ENCODE results near the gene ZFP28.

Gene ZFP28

DNA sequence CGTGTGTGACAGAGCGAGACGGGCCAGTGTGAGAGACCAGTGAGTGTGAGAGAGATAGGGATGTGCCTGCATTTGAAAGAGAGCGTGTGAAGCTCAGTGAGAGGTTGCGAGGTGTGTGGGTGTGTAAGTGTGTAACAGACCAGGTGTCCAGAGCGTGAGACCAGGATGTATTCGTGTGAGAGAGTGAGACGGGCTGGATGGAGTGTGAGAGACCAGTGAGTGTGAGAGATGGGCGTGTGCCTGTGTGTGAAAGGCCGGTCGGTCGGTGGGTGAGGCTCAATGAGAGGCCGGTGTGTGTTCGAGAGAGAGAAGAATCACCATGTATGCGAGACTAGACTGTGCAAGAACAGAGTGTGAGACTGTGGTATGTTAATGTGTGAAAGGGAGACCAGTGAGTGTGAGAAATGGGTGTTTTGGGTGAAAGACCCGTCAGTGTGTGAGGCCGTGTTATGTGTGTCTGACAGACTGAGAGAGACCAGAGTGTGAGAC is 30.4 kb upstream of the ZFP28 start:
- no peak for ATAC-seq (ENCODE audit: low read depth)
- Histone ChIP-seq H3K4me1 (ENCODE audit: insufficient read depth, poor library complexity, severe bottlenecking) (no peaks in the 10 kb centered on the region), H3K27me3 (ENCODE audit: insufficient read depth, poor library complexity, severe bottlenecking) (no peaks in the 10 kb centered on the region), H3K4me3 (ENCODE audit: severe bottlenecking) (peak overlapping the region; percentile 51), H3K36me3 (ENCODE audit: low read depth) (no peaks in the 10 kb centered on the region), H3K9me3 (ENCODE audit: severe bottlenecking) (peaks cover 8% of the 10 kb centered on the region), H3K27ac (ENCODE audit: poor library complexity, severe bottlenecking) (peak overlapping the region; percentile 47)
- no peak for DNase-seq (ENCODE audit: low spot score)
- TF ChIP-seq, protein P1, sequence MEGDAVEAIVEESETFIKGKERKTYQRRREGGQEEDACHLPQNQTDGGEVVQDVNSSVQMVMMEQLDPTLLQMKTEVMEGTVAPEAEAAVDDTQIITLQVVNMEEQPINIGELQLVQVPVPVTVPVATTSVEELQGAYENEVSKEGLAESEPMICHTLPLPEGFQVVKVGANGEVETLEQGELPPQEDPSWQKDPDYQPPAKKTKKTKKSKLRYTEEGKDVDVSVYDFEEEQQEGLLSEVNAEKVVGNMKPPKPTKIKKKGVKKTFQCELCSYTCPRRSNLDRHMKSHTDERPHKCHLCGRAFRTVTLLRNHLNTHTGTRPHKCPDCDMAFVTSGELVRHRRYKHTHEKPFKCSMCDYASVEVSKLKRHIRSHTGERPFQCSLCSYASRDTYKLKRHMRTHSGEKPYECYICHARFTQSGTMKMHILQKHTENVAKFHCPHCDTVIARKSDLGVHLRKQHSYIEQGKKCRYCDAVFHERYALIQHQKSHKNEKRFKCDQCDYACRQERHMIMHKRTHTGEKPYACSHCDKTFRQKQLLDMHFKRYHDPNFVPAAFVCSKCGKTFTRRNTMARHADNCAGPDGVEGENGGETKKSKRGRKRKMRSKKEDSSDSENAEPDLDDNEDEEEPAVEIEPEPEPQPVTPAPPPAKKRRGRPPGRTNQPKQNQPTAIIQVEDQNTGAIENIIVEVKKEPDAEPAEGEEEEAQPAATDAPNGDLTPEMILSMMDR (IDR thresholded peaks at IDR 0.05; ENCODE audit: poor library complexity, severe bottlenecking), result no peak

DNA sequence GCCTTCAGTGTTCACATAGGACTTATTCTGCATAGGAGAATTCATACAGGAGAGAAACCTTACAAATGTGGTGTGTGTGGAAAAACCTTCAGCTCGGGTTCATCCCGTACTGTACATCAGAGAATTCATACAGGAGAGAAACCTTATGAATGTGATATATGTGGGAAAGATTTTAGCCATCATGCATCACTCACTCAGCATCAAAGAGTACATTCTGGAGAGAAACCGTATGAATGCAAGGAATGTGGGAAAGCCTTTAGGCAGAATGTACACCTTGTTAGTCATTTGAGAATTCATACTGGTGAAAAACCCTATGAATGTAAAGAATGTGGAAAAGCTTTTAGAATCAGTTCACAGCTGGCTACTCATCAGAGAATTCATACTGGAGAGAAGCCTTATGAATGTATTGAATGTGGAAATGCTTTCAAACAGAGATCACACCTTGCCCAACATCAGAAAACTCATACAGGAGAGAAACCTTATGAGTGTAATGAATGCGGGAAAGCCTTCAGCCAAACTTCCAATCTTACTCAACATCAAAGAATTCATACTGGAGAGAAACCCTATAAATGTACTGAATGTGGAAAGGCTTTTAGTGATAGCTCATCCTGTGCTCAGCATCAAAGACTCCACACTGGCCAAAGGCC is 13.4 kb upstream of the ZFP28 start:
- TF ChIP-seq, protein P1 (IDR thresholded peaks at IDR 0.05; ENCODE audit: poor library complexity, severe bottlenecking), result no peak
- no peak overlapping the region for H3K27ac ChIP-seq (ENCODE audit: poor library complexity, severe bottlenecking)
- ATAC-seq (ENCODE audit: low read depth) (no peak), DNase-seq (ENCODE audit: low spot score) (no peak)
- H3K4me3 ChIP-seq (ENCODE audit: severe bottlenecking), result no peak overlapping the region
- no peaks in the 10 kb centered on the region for H3K36me3 ChIP-seq (ENCODE audit: low read depth)
- H3K4me1 ChIP-seq (ENCODE audit: insufficient read depth, poor library complexity, severe bottlenecking), result no peaks in the 10 kb centered on the region
- H3K27me3 ChIP-seq (ENCODE audit: insufficient read depth, poor library complexity, severe bottlenecking), result no peaks in the 10 kb centered on the region
- H3K9me3 ChIP-seq (ENCODE audit: severe bottlenecking), result peaks cover 34% of the 10 kb centered on the region

DNA sequence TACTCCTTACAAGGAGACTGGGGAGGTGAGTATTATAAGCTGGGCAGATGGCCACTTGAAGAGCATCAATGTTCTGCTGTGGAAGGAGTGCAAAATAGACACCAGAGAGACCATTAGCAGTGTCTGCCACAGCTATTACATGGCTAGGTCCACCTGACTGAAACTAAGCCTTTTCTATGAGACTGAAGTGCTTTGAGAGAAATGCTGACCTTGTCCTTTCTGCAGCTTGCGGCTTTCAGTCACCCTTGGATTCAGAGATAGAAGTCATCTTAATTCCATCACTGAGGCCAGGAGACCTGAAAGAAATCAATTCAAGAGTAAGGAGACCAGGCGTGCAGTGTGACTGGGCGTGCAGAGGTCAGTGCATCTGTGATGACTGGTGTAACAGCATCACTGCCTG is 1.3 kb upstream of the ZFP28 start:
- TF ChIP-seq, protein P1 (IDR thresholded peaks at IDR 0.05; ENCODE audit: poor library complexity, severe bottlenecking), result no peak

DNA sequence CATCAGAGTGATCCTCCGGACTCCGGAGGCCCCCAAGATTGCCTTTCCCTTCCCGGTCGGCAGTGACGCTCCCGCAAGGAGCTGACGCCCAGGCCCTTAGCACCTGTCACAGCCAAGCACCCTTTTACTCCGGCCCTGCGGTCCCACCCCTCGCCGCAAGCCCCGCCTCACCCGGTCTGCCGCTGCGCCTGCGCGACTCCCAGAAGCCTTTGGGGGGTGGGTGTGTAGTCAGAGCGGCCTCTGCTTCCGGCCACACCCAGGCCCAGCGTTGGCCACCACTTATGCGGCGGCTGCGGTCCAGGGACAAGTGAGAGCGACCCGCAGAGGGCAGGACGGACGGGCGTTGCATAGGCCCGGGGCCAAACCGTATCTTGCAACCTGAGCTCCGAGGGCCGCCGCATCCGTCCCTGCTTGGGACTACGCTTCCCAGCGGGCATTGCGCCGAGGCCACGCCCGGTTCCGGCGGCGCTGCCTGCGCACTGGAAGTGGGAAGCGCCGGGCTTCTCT is 441 bp upstream of the ZFP28 start:
- peaks cover 8% of the 10 kb centered on the region for H3K9me3 ChIP-seq (ENCODE audit: severe bottlenecking)
- TF ChIP-seq, protein P1 (IDR thresholded peaks at IDR 0.05; ENCODE audit: poor library complexity, severe bottlenecking), result no peak
- no peaks in the 10 kb centered on the region for H3K27me3 ChIP-seq (ENCODE audit: insufficient read depth, poor library complexity, severe bottlenecking)
- peak; percentile 77 for DNase-seq (ENCODE audit: low spot score)
- H3K27ac ChIP-seq (ENCODE audit: poor library complexity, severe bottlenecking), result peak overlapping the region; percentile 75
- ATAC-seq (ENCODE audit: low read depth), result peak; percentile 90
- 0 out of 2 replicates have a peak, but pooled peaks cover 4% of the 10 kb centered on the region for H3K36me3 ChIP-seq (ENCODE audit: low read depth)
- H3K4me1 ChIP-seq (ENCODE audit: insufficient read depth, poor library complexity, severe bottlenecking), result no peaks in the 10 kb centered on the region
- peak overlapping the region; percentile 60 for H3K4me3 ChIP-seq (ENCODE audit: severe bottlenecking)

More for the DNA sequence above, 1.3 kb upstream of the ZFP28 start:
- DNase-seq (ENCODE audit: low spot score) (no peak), ATAC-seq (ENCODE audit: low read depth) (no peak)
- Histone ChIP-seq H3K27ac (ENCODE audit: poor library complexity, severe bottlenecking) (no peak overlapping the region), H3K36me3 (ENCODE audit: low read depth) (no peaks in the 10 kb centered on the region), H3K4me3 (ENCODE audit: severe bottlenecking) (no peak overlapping the region), H3K9me3 (ENCODE audit: severe bottlenecking) (peaks cover 8% of the 10 kb centered on the region), H3K4me1 (ENCODE audit: insufficient read depth, poor library complexity, severe bottlenecking) (no peaks in the 10 kb centered on the region), H3K27me3 (ENCODE audit: insufficient read depth, poor library complexity, severe bottlenecking) (no peaks in the 10 kb centered on the region)

DNA sequence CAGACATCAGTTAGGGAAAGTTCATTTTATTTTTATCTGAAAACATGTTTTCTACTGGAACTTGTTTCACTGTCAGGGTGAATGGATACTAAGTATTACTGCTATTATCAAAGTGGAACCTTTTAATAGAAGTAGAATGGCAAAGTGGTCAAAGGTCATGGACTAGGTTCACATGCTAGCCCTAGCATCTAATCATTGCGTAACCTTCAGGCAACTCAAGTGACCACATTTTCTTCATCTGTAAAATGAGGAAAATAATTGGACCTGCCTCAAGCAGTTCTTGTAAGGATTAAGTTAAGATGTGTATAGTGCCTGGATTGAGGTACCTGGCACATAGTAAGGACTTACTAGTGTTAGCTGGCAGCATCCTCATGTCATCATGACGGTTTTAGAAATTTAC is 5.0 kb downstream of the ZFP28 start:
- Histone ChIP-seq H3K9me3 (ENCODE audit: severe bottlenecking) (peaks cover 17% of the 10 kb centered on the region), H3K36me3 (ENCODE audit: low read depth) (peaks cover 20% of the 10 kb centered on the region), H3K27me3 (ENCODE audit: insufficient read depth, poor library complexity, severe bottlenecking) (no peaks in the 10 kb centered on the region), H3K27ac (ENCODE audit: poor library complexity, severe bottlenecking) (no peak overlapping the region), H3K4me1 (ENCODE audit: insufficient read depth, poor library complexity, severe bottlenecking) (no peaks in the 10 kb centered on the region), H3K4me3 (ENCODE audit: severe bottlenecking) (no peak overlapping the region)
- ATAC-seq (ENCODE audit: low read depth) (no peak), DNase-seq (ENCODE audit: low spot score) (no peak)
- TF ChIP-seq, protein P1 (IDR thresholded peaks at IDR 0.05; ENCODE audit: poor library complexity, severe bottlenecking), result no peak

Measured in RWPE2 (cell line).